K562 (cell line): ENCODE data around the gene FOXRED2. TPM values are rescaled to one million over a fixed set of nuclear protein-coding genes. Genes with fewer than 3 reads are reported as not detected.

ENCODE experiments used
- ATAC-seq: fragments of 200-7000 bp; cut with Tn5 transposase; 3 replicates; pipeline ENCODE4 v1.9.1; 2020; ENCODE audit warnings: moderate library complexity
- BruUV-seq: library from RNA; stranded (reverse); fragments of 400-500 nt; replicated peaks from 2 replicates; lab custom pipeline; 2021; lab: Mats Ljungman, UMichigan
- CTCF ChIA-PET: fragments of 300-600 bp; formaldehyde crosslinking; extraction: SDS; loops from one replicate; lab custom pipeline; 2021; ENCODE audit warnings: low intra/inter-chr PET ratio; lab: Yijun Ruan, JAX
- POLR2A ChIA-PET: fragments of 300-600, 350-650 bp; sonication (Branson Sonifier 250); formaldehyde crosslinking; extraction: SDS; loops from one replicate; lab custom pipeline; 2021; ENCODE audit warnings: antibody characterized with exemption, inconsistent platforms; lab: Yijun Ruan, JAX
- DNase-seq, 4 experiments: peaks; one replicate each; pipeline versions ENCODE4 v3.0.0 to v3.0.0-alpha.2; 2011 to 2018; ENCODE audit warnings: low spot score in 3 of 4, mixed read lengths in 3 of 4; ENCODE audit errors: extremely low read depth in 1 of 4
- FAIRE-seq: peaks from 2 replicates; lab custom pipeline; 2011; peaks lifted over from hg19 to GRCh38; lab: Jason Lieb, UNC
- H2AFZ ChIP-seq: 2 replicates; pipeline ENCODE4 v1.6.0; 2011; ENCODE audit warnings: low read depth, low read length, control low read depth, inconsistent platforms
- H3K27ac ChIP-seq: fragments of 200-600 bp; 3 replicates; pipeline ENCODE4 v1.8.0; 2011; ENCODE audit warnings: low read depth, mild to moderate bottlenecking, control low read depth, inconsistent platforms, low read length, moderate library complexity, mixed read lengths; ENCODE audit errors: extremely low read depth
- H3K27me3 ChIP-seq, 2 experiments: fragments of 300-600 bp in 1 of 2; 2 replicates in 1 of 2; 3 replicates in 1 of 2; pipeline versions ENCODE4 v1.6.0 to v1.8.0; 2011; ENCODE audit warnings: inconsistent platforms in 2 of 2, low read length in 2 of 2, mild to moderate bottlenecking in 1 of 2, mixed read lengths in 1 of 2, moderate library complexity in 1 of 2; ENCODE audit not compliant: control insufficient read depth in 2 of 2, insufficient read depth in 2 of 2
- H3K36me3 ChIP-seq: fragments of 300-600 bp; 3 replicates; pipeline ENCODE4 v1.8.0; 2011; ENCODE audit warnings: mild to moderate bottlenecking, low read length, inconsistent platforms; ENCODE audit not compliant: control insufficient read depth, insufficient read depth
- H3K4me1 ChIP-seq, 2 experiments: fragments of 200-600 bp in 1 of 2; replicated peaks in 1 of 2; 2 replicates in 1 of 2; 3 replicates in 1 of 2; pipeline versions ENCODE4 v1.5.1 to v1.8.0; 2011; ENCODE audit warnings: inconsistent platforms in 2 of 2, low read length in 2 of 2, mild to moderate bottlenecking in 1 of 2, mixed read lengths in 1 of 2, moderate library complexity in 1 of 2; ENCODE audit not compliant: control insufficient read depth in 2 of 2, insufficient read depth in 2 of 2
- H3K4me2 ChIP-seq: 2 replicates; pipeline ENCODE4 v1.6.1; 2011; ENCODE audit warnings: low read length, control low read depth, inconsistent platforms, mixed read lengths; ENCODE audit not compliant: insufficient read depth
- H3K4me3 ChIP-seq: fragments of 200-600 bp; sonication (generic), shearing (Covaris generic); 2 replicates; pipeline ENCODE4 v1.5.1; 2016; ENCODE audit warnings: control low read depth, inconsistent platforms
- H3K79me2 ChIP-seq: fragments of 200-600 bp; 3 replicates; pipeline ENCODE4 v1.8.0; 2011; ENCODE audit warnings: low read length, inconsistent platforms; ENCODE audit not compliant: control insufficient read depth, insufficient read depth
- H3K9ac ChIP-seq, 2 experiments: 2 replicates each; pipeline versions ENCODE4 v1.6.0 to v1.6.1; 2011; ENCODE audit warnings: low read depth in 2 of 2, low read length in 2 of 2, control low read depth in 1 of 2, inconsistent platforms in 1 of 2, mild to moderate bottlenecking in 1 of 2, mixed read lengths in 1 of 2; ENCODE audit not compliant: insufficient read depth in 1 of 2
- H3K9me1 ChIP-seq: one replicate; pipeline ENCODE4 v1.6.0; 2011; ENCODE audit warnings: inconsistent platforms, mild to moderate bottlenecking, low read length, moderate library complexity; ENCODE audit not compliant: control insufficient read depth, insufficient read depth
- H3K9me3 ChIP-seq: replicated peaks from 2 replicates; pipeline ENCODE4 v1.5.1; 2011; ENCODE audit warnings: low read depth, low read length, inconsistent platforms; ENCODE audit not compliant: control insufficient read depth, insufficient read depth
- H4K20me1 ChIP-seq: replicated peaks from 2 replicates; pipeline ENCODE4 v1.6.1; 2011; ENCODE audit warnings: low read length, inconsistent platforms, mixed read lengths; ENCODE audit not compliant: control insufficient read depth, insufficient read depth
- ARID2 ChIP-seq: fragments of 450-650 bp; IDR thresholded peaks from 2 replicates; pipeline ENCODE4 v1.6.1; 2017; ENCODE audit warnings: antibody characterized with exemption, mild to moderate bottlenecking
- CBX3 ChIP-seq, 2 experiments: IDR thresholded peaks; 1 replicate in 1 of 2; 2 replicates in 1 of 2; pipeline ENCODE4 v1.6.1; 2012; ENCODE audit warnings: inconsistent platforms in 2 of 2, low read length in 2 of 2, borderline replicate concordance in 1 of 2, control low read depth in 1 of 2
- CBX5 ChIP-seq: IDR thresholded peaks from 2 replicates; pipeline ENCODE4 v1.6.1; 2014; ENCODE audit warnings: low read depth, borderline replicate concordance
- CC2D1A ChIP-seq: fragments of 450-650 bp; IDR thresholded peaks from 2 replicates; pipeline ENCODE4 v1.6.1; 2017; ENCODE audit warnings: mild to moderate bottlenecking
- DDX20 ChIP-seq: fragments of 450-650 bp; IDR thresholded peaks from 2 replicates; pipeline ENCODE4 v1.6.1; 2016; ENCODE audit warnings: missing genetic modification characterization, low read depth, mild to moderate bottlenecking, missing compliant biosample characterization, moderate library complexity
- E2F3 ChIP-seq: fragments of 250-450 bp; sonication (Bioruptor Pico); IDR thresholded peaks from 2 replicates; pipeline ENCODE4 v1.4.0; 2020; ENCODE audit warnings: mild to moderate bottlenecking
- HES1 ChIP-seq: fragments of 450-650 bp; IDR thresholded peaks from 2 replicates; pipeline ENCODE4 v1.6.1; 2016; ENCODE audit warnings: low read depth, mild to moderate bottlenecking, moderate library complexity
- NEUROD1 ChIP-seq: fragments of 150-350 bp; IDR thresholded peaks from 2 replicates; pipeline ENCODE4 v1.6.1; 2014; ENCODE audit warnings: borderline replicate concordance, low read length, low read depth; ENCODE audit not compliant: partially characterized antibody
- NR2C2 ChIP-seq, 2 experiments: fragments of 200-800 bp in 1 of 2; sonication (Bioruptor generic) in 1 of 2; sonication (generic) in 1 of 2; formaldehyde crosslinking in 1 of 2; IDR thresholded peaks; 2 replicates each; pipeline versions ENCODE4 v1.6.1 to v1.8.0; 2016 to 2022; ENCODE audit warnings: mild to moderate bottlenecking in 1 of 2, missing compliant biosample characterization in 1 of 2, missing genetic modification characterization in 1 of 2, missing genetic modification reagents in 1 of 2
- NRF1 ChIP-seq, 2 experiments: fragments of 450-650 bp; IDR thresholded peaks in 1 of 2; conservative IDR thresholded peaks in 1 of 2; 2 replicates each; pipeline ENCODE4 v1.6.1; 2014; ENCODE audit warnings: mild to moderate bottlenecking in 2 of 2
- RAD21 ChIP-seq, 2 experiments: fragments of 250-450 bp in 1 of 2; fragments of 450-650 bp in 1 of 2; sonication (Bioruptor Pico) in 1 of 2; formaldehyde crosslinking in 1 of 2; IDR thresholded peaks in 1 of 2; conservative IDR thresholded peaks in 1 of 2; 2 replicates each; pipeline versions ENCODE4 v1.4.0 to v1.8.0; 2020 to 2022; ENCODE audit warnings: mild to moderate bottlenecking in 2 of 2, moderate library complexity in 1 of 2
- SMC3 ChIP-seq: conservative IDR thresholded peaks from 2 replicates; pipeline ENCODE4 v1.6.1; 2011; ENCODE audit warnings: low read depth, low read length, improper control_type of control experiment; ENCODE audit not compliant: insufficient read depth
- STAG1 ChIP-seq: sonication (generic); formaldehyde crosslinking; IDR thresholded peaks from 2 replicates; pipeline ENCODE4 v1.5.0; 2020; ENCODE audit warnings: missing genetic modification reagents, borderline replicate concordance
- TRIM28 ChIP-seq: fragments of 450-650 bp; IDR thresholded peaks from 2 replicates; pipeline ENCODE4 v1.6.1; 2017
- WGBS: fragments of 100-300 bp; shearing (Covaris generic); methylation state at CpG from one replicate; pipeline ENCODE4 v1.1.6; 2016; ENCODE audit warnings: low coverage, mixed read lengths; ENCODE audit not compliant: insufficient coverage; ENCODE audit errors: missing lambda C conversion rate; 5-methylcytosine and 5-hydroxymethylcytosine counted together
- in situ Hi-C: fragments of 300-500 bp; cut with MboI; formaldehyde crosslinking; loops from 4 replicates; pipeline ENCODE4 v1.15.0; 2018; ENCODE audit warnings: inconsistent platforms, mixed read lengths
- intact Hi-C: fragments of 100-400 bp; cut with micrococcal nuclease; formaldehyde crosslinking; loops from 2 replicates; pipeline ENCODE4 v1.14.2; 2022
- polyA plus RNA-seq, 8 experiments: library from polyadenylated mRNA; depleted of rRNA in 4 of 8; stranded (reverse) in 5 of 8; unstranded in 3 of 8; fragments of >200 nt; fragmentation: Nextera tagmentation in 2 of 8; fragmentation: Illumina TruSeq in 1 of 8; extraction: Ambion mirVana in 2 of 8; extraction: Trizol in 1 of 8; gene quantifications; 2 replicates each; pipeline versions ENCODE4 v1.2.1 to v1.2.3, GENCODE V29; 2011 to 2014; ENCODE audit warnings: inconsistent platforms in 1 of 8, missing spikeins in 1 of 8
- total RNA-seq, 7 experiments: library from RNA; depleted of rRNA in 6 of 7; stranded (reverse); fragments of >200 nt in 6 of 7; fragmentation: Illumina TruSeq in 2 of 7; extraction: Trizol in 2 of 7; gene quantifications; 2 replicates each; pipeline versions ENCODE4 v1.2.1 to v1.2.3, GENCODE V29; 2011 to 2021; ENCODE audit warnings: low replicate concordance in 1 of 7

The FOXRED2 gene
- total and polyA plus RNA-seq, 9 of the 15 experiments (the other 6 are each of a cell fraction or from before 2014, with no cell fraction given): 2.8 to 48.4 (median 7.8) TPM

GRCh38 chr22:36486619-36487384 lies 20.0 kb downstream of the FOXRED2 start:
- Histone ChIP-seq H3K4me1 (peaks cover 0 to 7% of the 10 kb centered on the region in 2 experiments; a peak in 3 of 5 replicates), H3K27me3 (no peaks in the 10 kb centered on the region), H3K4me2 (no peak overlapping the region), H3K79me2 (no peaks in the 10 kb centered on the region), H3K9ac (no peak overlapping the region), H3K27ac (no peak overlapping the region), H3K4me3 (no peak overlapping the region), H3K9me1 (no peaks in the 10 kb centered on the region), H2AFZ (no peak overlapping the region), H3K36me3 (peaks cover 41% of the 10 kb centered on the region; the same call in 2 of the 3 replicates), H4K20me1 (no peaks in the 10 kb centered on the region), H3K9me3 (peaks cover 8% of the 10 kb centered on the region)
- 83% methylated on average over 13 of the region's 13 CpGs for WGBS
- CTCF ChIA-PET: interaction anchor here (1.1 kb wide), 1 partner anchor 185 kb away, joined by 5 read pairs; no protein-coding TSS in a partner anchor
- in situ Hi-C loops (no loop called here), intact Hi-C loops (no loop called here)
- peak in 2 of 4 experiments; percentile 22 to 61 for DNase-seq
- 0 out of 3 replicates have a peak, but pooled peaks have one; percentile 26 for ATAC-seq
- no TSS peak for BruUV-seq
- POLR2A ChIA-PET: interaction anchor here (0.7 to 1.1 kb wide), 2 partner anchors 11 to 247 kb away, joined by 3 to 5 read pairs; partner anchors contain the start of gene APOL2
- peak; percentile 79 for FAIRE-seq
- peak; percentile 71 for TF ChIP-seq TRIM28
- no peak for TF ChIP-seq DDX20
- TF ChIP-seq RAD21 (CRISPR knock-in tag; conservative IDR thresholded peaks at IDR 0.05 in 1 of 2, IDR thresholded peaks at IDR 0.05 in 1 of 2): peak; percentile 31 to 69; a peak in 3 of 4 replicates
- peak; percentile 63; the same call in 1 of the 2 replicates for TF ChIP-seq STAG1
- TF ChIP-seq CBX3 (IDR thresholded peaks at IDR 0.05; ENCODE audit: borderline replicate concordance in 1 of 2, low read length in 2 of 2): peak in 1 of 2 experiments; percentile 85; a peak in 1 of 3 replicates
- no peak for TF ChIP-seq NRF1 (conservative IDR thresholded peaks at IDR 0.05 in 1 of 2, IDR thresholded peaks at IDR 0.05 in 1 of 2)
- no peak for TF ChIP-seq E2F3 (CRISPR knock-in tag)
- peak; percentile 49; the same call in 1 of the 2 replicates for TF ChIP-seq SMC3
- peak; percentile 62; the same call in 1 of the 2 replicates for TF ChIP-seq CBX5
- no peak for TF ChIP-seq HES1
- no peak for TF ChIP-seq NEUROD1
- TF ChIP-seq CC2D1A: peak; percentile 49; the same call in 1 of the 2 replicates
- no peak for TF ChIP-seq NR2C2 (CRISPR knock-in tag; IDR thresholded peaks at IDR 0.05)
- no peak for TF ChIP-seq NR2C2 (tag; IDR thresholded peaks at IDR 0.05)
- TF ChIP-seq ARID2: peak; percentile 46; the same call in 1 of the 2 replicates
